GM23338 (cell line): ENCODE data around the gene KLHDC7B. TPM values are rescaled to one million over a fixed set of nuclear protein-coding genes. Genes with fewer than 3 reads are reported as not detected.

Experiments used
- ATAC-seq: fragments of 200-7000 bp; cut with Tn5 transposase; 3 replicates; pipeline ENCODE4 v1.9.1; 2020
- DNase-seq: peaks from one replicate; pipeline ENCODE4 v3.0.0-alpha.2; 2015; ENCODE audit warnings: low spot score
- H2AFZ ChIP-seq: fragments of 200-600 bp; sonication (generic); 2 replicates; pipeline ENCODE4 v1.8.0; 2016; ENCODE audit warnings: antibody characterized with exemption, mild to moderate bottlenecking, moderate library complexity
- H3F3A ChIP-seq: fragments of 200-600 bp; sonication (generic); replicated peaks from 2 replicates; pipeline ENCODE4 v1.8.0; 2017; ENCODE audit warnings: antibody characterized with exemption, mixed run types, low read depth
- H3K27ac ChIP-seq: fragments of 200-600 bp; sonication (generic); 2 replicates; pipeline ENCODE4 v1.6.1; 2016; ENCODE audit warnings: low read depth
- H3K27me3 ChIP-seq: fragments of 200-600 bp; sonication (generic); 2 replicates; pipeline ENCODE4 v1.8.0; 2016; ENCODE audit warnings: mild to moderate bottlenecking, mixed run types, moderate library complexity; ENCODE audit not compliant: insufficient read depth
- H3K36me3 ChIP-seq: fragments of 200-600 bp; sonication (generic); 2 replicates; pipeline ENCODE4 v1.8.0; 2016; ENCODE audit warnings: mild to moderate bottlenecking; ENCODE audit not compliant: insufficient read depth
- H3K4me1 ChIP-seq: fragments of 200-600 bp; sonication (generic); 2 replicates; pipeline ENCODE4 v1.8.0; 2016; ENCODE audit warnings: mild to moderate bottlenecking, moderate library complexity; ENCODE audit not compliant: insufficient read depth
- H3K4me2 ChIP-seq: fragments of 200-600 bp; sonication (generic); 2 replicates; pipeline ENCODE4 v1.7.1; 2017; ENCODE audit warnings: mixed run types
- H3K4me3 ChIP-seq: fragments of 200-600 bp; sonication (generic); 2 replicates; pipeline ENCODE4 v1.6.1; 2016; ENCODE audit warnings: mixed run types
- H3K79me2 ChIP-seq: fragments of 200-600 bp; sonication (generic); replicated peaks from 2 replicates; pipeline ENCODE4 v1.8.0; 2017; ENCODE audit warnings: mild to moderate bottlenecking; ENCODE audit not compliant: insufficient read depth
- H3K9me2 ChIP-seq: fragments of 200-600 bp; sonication (generic); 2 replicates; pipeline ENCODE4 v1.8.0; 2017; ENCODE audit not compliant: insufficient read depth
- H4K20me1 ChIP-seq: fragments of 200-600 bp; sonication (generic); replicated peaks from 2 replicates; pipeline ENCODE4 v1.8.0; 2017; ENCODE audit warnings: mild to moderate bottlenecking; ENCODE audit not compliant: insufficient read depth
- H3K27ac Mint-ChIP-seq: 2 replicates; pipeline ENCODE4 v1.8.0; 2020; ENCODE audit warnings: inconsistent platforms, mild to moderate bottlenecking, moderate library complexity, mixed read lengths
- H3K27me3 Mint-ChIP-seq: 3 replicates; pipeline ENCODE4 v1.8.0; 2022; ENCODE audit warnings: low read depth, mild to moderate bottlenecking, moderate library complexity, mixed read lengths, inconsistent platforms; ENCODE audit not compliant: insufficient read depth, poor library complexity
- H3K36me3 Mint-ChIP-seq: 3 replicates; pipeline ENCODE4 v1.8.0; 2021; ENCODE audit warnings: low read depth, mild to moderate bottlenecking, inconsistent platforms, moderate library complexity, mixed read lengths
- H3K4me1 Mint-ChIP-seq: 3 replicates; pipeline ENCODE4 v1.8.0; 2020; ENCODE audit warnings: mild to moderate bottlenecking, inconsistent platforms, mixed read lengths
- H3K4me3 Mint-ChIP-seq: 3 replicates; pipeline ENCODE4 v1.8.0; 2021; ENCODE audit warnings: moderate library complexity, mild to moderate bottlenecking, inconsistent platforms, mixed read lengths
- H3K9me3 Mint-ChIP-seq: 3 replicates; pipeline ENCODE4 v1.8.0; 2020; ENCODE audit warnings: moderate library complexity, mild to moderate bottlenecking, inconsistent platforms, mixed read lengths
- CREB1 ChIP-seq: fragments of 250-450 bp; sonication (Bioruptor Pico); IDR thresholded peaks from 2 replicates; pipeline ENCODE4 v1.5.0; 2020; ENCODE audit warnings: low read depth, mild to moderate bottlenecking, moderate library complexity
- EZH2 ChIP-seq: fragments of 200-600 bp; sonication (generic); IDR thresholded peaks from one replicate; pipeline ENCODE4 v1.8.0; 2017; ENCODE audit warnings: antibody characterized with exemption, mild to moderate bottlenecking, low read depth; ENCODE audit not compliant: unreplicated experiment
- EZH2phosphoT487 ChIP-seq: fragments of 200-600 bp; sonication (generic); IDR thresholded peaks from one replicate; pipeline ENCODE4 v1.8.1; 2018; ENCODE audit warnings: antibody characterized with exemption; ENCODE audit not compliant: unreplicated experiment
- JUNB ChIP-seq: IDR thresholded peaks from one replicate; pipeline ENCODE4 v1.6.1; 2016; ENCODE audit warnings: antibody characterized with exemption; ENCODE audit not compliant: unreplicated experiment
- NANOG ChIP-seq: IDR thresholded peaks from 2 replicates; pipeline ENCODE4 v1.6.1; 2016; ENCODE audit warnings: antibody characterized with exemption, borderline replicate concordance
- POLR2AphosphoS5 ChIP-seq: IDR thresholded peaks from 2 replicates; pipeline ENCODE4 v1.6.1; 2016; ENCODE audit warnings: antibody characterized with exemption, low read depth
- STAT1 ChIP-seq: IDR thresholded peaks from one replicate; pipeline ENCODE4 v1.6.1; 2016; ENCODE audit warnings: antibody characterized with exemption; ENCODE audit not compliant: unreplicated experiment
- ZNF114 ChIP-seq: fragments of 250-450 bp; sonication (Bioruptor Pico); IDR thresholded peaks from 2 replicates; pipeline ENCODE4 v1.5.0; 2020; ENCODE audit warnings: mild to moderate bottlenecking, moderate library complexity
- ZNF331 ChIP-seq: fragments of 250-450 bp; sonication (Bioruptor Pico); IDR thresholded peaks from 2 replicates; pipeline ENCODE4 v1.5.0; 2020; ENCODE audit warnings: low read depth, mild to moderate bottlenecking, moderate library complexity
- polyA plus RNA-seq: library from polyadenylated mRNA; unstranded; fragments of >200 nt; fragmentation: Nextera tagmentation; extraction: Ambion mirVana; gene quantifications from 2 replicates; pipeline ENCODE4 v1.2.1, GENCODE V29; 2016
- total RNA-seq: library from RNA; depleted of rRNA; stranded (reverse); fragments of >200 nt; shearing (Covaris generic); gene quantifications from 2 replicates; pipeline ENCODE4 v1.2.3, GENCODE V29; 2014
- TF ChIP-seq, protein P1 (sequence below), 2 experiments: fragments of 200-600 bp in 1 of 2; sonication (generic) in 1 of 2; conservative IDR thresholded peaks; 2 replicates each; pipeline versions ENCODE4 v1.5.1 to v1.6.1; 2016 to 2017; ENCODE audit warnings: antibody characterized with exemption in 2 of 2, low read depth in 2 of 2, mild to moderate bottlenecking in 2 of 2, moderate library complexity in 1 of 2
- TF ChIP-seq, protein P2 (sequence below): IDR thresholded peaks from one replicate; pipeline ENCODE4 v1.6.1; 2018; ENCODE audit warnings: antibody characterized with exemption; ENCODE audit not compliant: unreplicated experiment
- TF ChIP-seq, protein P3 (sequence below): IDR thresholded peaks from 2 replicates; pipeline ENCODE4 v1.6.1; 2016; ENCODE audit warnings: antibody characterized with exemption
- TF ChIP-seq, protein P4 (sequence below): fragments of 250-450 bp; sonication (Bioruptor Pico); IDR thresholded peaks from 2 replicates; pipeline ENCODE4 v1.5.0; 2020; ENCODE audit warnings: mild to moderate bottlenecking, moderate library complexity

KLHDC7B gene
- total and polyA plus RNA-seq, 2 experiments from 2014 or later, result not detected

DNA sequence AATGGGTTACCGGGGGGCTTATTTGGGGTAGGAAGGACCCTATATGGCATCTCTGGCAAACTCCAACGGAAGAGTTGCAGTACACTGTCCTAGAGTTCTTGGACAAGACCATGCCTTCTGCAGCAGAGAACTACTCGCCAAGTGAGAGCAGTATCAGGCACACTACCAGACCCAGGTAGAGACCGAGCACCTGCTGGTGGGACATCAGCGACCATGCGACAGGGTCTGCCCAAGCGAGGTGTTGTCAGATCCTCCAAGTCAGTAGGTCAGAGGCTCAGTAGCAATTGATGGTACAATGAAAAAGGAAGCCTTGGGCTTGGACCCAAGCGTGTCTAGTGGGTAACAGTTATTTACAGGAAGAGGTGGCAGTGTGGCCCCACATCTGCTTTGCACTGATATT lies 40.1 kb downstream of the KLHDC7B start:
- Mint-ChIP-seq H3K36me3 (no peaks in the 10 kb centered on the region; the same call in 2 of the 3 replicates), H3K27me3 (peaks cover 10% of the 10 kb centered on the region), H3K4me1 (peaks cover 7% of the 10 kb centered on the region), H3K4me3 (no peak overlapping the region), H3K9me3 (no peaks in the 10 kb centered on the region), H3K27ac (no peak overlapping the region)
- Histone ChIP-seq H3K4me2 (no peak overlapping the region), H2AFZ (no peak overlapping the region), H3K27me3 (peaks cover 17% of the 10 kb centered on the region; the same call in 1 of the 2 replicates), H3K27ac (no peak overlapping the region), H3K4me3 (no peak overlapping the region), H3K9me2 (no peaks in the 10 kb centered on the region), H3F3A (peaks cover 15% of the 10 kb centered on the region), H3K36me3 (no peaks in the 10 kb centered on the region), H3K79me2 (no peaks in the 10 kb centered on the region), H4K20me1 (0 out of 2 replicates have a peak, but pooled peaks cover 3% of the 10 kb centered on the region), H3K4me1 (peaks cover 8% of the 10 kb centered on the region)
- TF ChIP-seq STAT1 (no peak), ZNF114 (CRISPR knock-in tag) (no peak), EZH2 (no peak), NANOG (no peak), JUNB (no peak), POLR2AphosphoS5 (no peak), CREB1 (CRISPR knock-in tag) (no peak), ZNF331 (CRISPR knock-in tag) (no peak), EZH2phosphoT487 (no peak)
- TF ChIP-seq, protein P1, sequence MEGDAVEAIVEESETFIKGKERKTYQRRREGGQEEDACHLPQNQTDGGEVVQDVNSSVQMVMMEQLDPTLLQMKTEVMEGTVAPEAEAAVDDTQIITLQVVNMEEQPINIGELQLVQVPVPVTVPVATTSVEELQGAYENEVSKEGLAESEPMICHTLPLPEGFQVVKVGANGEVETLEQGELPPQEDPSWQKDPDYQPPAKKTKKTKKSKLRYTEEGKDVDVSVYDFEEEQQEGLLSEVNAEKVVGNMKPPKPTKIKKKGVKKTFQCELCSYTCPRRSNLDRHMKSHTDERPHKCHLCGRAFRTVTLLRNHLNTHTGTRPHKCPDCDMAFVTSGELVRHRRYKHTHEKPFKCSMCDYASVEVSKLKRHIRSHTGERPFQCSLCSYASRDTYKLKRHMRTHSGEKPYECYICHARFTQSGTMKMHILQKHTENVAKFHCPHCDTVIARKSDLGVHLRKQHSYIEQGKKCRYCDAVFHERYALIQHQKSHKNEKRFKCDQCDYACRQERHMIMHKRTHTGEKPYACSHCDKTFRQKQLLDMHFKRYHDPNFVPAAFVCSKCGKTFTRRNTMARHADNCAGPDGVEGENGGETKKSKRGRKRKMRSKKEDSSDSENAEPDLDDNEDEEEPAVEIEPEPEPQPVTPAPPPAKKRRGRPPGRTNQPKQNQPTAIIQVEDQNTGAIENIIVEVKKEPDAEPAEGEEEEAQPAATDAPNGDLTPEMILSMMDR (conservative IDR thresholded peaks at IDR 0.05; ENCODE audit: low read depth in 2 of 2), result no peak
- TF ChIP-seq, protein P2, sequence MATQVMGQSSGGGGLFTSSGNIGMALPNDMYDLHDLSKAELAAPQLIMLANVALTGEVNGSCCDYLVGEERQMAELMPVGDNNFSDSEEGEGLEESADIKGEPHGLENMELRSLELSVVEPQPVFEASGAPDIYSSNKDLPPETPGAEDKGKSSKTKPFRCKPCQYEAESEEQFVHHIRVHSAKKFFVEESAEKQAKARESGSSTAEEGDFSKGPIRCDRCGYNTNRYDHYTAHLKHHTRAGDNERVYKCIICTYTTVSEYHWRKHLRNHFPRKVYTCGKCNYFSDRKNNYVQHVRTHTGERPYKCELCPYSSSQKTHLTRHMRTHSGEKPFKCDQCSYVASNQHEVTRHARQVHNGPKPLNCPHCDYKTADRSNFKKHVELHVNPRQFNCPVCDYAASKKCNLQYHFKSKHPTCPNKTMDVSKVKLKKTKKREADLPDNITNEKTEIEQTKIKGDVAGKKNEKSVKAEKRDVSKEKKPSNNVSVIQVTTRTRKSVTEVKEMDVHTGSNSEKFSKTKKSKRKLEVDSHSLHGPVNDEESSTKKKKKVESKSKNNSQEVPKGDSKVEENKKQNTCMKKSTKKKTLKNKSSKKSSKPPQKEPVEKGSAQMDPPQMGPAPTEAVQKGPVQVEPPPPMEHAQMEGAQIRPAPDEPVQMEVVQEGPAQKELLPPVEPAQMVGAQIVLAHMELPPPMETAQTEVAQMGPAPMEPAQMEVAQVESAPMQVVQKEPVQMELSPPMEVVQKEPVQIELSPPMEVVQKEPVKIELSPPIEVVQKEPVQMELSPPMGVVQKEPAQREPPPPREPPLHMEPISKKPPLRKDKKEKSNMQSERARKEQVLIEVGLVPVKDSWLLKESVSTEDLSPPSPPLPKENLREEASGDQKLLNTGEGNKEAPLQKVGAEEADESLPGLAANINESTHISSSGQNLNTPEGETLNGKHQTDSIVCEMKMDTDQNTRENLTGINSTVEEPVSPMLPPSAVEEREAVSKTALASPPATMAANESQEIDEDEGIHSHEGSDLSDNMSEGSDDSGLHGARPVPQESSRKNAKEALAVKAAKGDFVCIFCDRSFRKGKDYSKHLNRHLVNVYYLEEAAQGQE, result no peak
- TF ChIP-seq, protein P3, sequence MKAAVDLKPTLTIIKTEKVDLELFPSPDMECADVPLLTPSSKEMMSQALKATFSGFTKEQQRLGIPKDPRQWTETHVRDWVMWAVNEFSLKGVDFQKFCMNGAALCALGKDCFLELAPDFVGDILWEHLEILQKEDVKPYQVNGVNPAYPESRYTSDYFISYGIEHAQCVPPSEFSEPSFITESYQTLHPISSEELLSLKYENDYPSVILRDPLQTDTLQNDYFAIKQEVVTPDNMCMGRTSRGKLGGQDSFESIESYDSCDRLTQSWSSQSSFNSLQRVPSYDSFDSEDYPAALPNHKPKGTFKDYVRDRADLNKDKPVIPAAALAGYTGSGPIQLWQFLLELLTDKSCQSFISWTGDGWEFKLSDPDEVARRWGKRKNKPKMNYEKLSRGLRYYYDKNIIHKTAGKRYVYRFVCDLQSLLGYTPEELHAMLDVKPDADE, result no peak
- TF ChIP-seq, protein P4, sequence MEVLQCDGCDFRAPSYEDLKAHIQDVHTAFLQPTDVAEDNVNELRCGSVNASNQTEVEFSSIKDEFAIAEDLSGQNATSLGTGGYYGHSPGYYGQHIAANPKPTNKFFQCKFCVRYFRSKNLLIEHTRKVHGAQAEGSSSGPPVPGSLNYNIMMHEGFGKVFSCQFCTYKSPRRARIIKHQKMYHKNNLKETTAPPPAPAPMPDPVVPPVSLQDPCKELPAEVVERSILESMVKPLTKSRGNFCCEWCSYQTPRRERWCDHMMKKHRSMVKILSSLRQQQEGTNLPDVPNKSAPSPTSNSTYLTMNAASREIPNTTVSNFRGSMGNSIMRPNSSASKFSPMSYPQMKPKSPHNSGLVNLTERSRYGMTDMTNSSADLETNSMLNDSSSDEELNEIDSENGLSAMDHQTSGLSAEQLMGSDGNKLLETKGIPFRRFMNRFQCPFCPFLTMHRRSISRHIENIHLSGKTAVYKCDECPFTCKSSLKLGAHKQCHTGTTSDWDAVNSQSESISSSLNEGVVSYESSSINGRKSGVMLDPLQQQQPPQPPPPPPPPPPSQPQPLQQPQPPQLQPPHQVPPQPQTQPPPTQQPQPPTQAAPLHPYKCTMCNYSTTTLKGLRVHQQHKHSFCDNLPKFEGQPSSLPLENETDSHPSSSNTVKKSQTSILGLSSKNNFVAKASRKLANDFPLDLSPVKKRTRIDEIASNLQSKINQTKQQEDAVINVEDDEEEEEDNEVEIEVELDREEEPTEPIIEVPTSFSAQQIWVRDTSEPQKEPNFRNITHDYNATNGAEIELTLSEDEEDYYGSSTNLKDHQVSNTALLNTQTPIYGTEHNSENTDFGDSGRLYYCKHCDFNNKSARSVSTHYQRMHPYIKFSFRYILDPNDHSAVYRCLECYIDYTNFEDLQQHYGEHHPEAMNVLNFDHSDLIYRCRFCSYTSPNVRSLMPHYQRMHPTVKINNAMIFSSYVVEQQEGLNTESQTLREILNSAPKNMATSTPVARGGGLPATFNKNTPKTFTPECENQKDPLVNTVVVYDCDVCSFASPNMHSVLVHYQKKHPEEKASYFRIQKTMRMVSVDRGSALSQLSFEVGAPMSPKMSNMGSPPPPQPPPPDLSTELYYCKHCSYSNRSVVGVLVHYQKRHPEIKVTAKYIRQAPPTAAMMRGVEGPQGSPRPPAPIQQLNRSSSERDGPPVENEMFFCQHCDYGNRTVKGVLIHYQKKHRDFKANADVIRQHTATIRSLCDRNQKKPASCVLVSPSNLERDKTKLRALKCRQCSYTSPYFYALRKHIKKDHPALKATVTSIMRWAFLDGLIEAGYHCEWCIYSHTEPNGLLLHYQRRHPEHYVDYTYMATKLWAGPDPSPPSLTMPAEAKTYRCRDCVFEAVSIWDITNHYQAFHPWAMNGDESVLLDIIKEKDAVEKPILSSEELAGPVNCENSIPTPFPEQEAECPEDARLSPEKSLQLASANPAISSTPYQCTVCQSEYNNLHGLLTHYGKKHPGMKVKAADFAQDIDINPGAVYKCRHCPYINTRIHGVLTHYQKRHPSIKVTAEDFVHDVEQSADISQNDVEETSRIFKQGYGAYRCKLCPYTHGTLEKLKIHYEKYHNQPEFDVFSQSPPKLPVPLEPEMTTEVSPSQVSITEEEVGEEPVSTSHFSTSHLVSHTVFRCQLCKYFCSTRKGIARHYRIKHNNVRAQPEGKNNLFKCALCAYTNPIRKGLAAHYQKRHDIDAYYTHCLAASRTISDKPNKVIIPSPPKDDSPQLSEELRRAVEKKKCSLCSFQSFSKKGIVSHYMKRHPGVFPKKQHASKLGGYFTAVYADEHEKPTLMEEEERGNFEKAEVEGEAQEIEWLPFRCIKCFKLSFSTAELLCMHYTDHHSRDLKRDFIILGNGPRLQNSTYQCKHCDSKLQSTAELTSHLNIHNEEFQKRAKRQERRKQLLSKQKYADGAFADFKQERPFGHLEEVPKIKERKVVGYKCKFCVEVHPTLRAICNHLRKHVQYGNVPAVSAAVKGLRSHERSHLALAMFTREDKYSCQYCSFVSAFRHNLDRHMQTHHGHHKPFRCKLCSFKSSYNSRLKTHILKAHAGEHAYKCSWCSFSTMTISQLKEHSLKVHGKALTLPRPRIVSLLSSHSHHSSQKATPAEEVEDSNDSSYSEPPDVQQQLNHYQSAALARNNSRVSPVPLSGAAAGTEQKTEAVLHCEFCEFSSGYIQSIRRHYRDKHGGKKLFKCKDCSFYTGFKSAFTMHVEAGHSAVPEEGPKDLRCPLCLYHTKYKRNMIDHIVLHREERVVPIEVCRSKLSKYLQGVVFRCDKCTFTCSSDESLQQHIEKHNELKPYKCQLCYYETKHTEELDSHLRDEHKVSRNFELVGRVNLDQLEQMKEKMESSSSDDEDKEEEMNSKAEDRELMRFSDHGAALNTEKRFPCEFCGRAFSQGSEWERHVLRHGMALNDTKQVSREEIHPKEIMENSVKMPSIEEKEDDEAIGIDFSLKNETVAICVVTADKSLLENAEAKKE (CRISPR knock-in tag), result no peak
- no peak for DNase-seq
- ATAC-seq, result no peak
